GM10847 (cell line): Measurements from ENCODE around the gene MCCD1.

Source experiments
- POLR2A ChIP-seq: IDR thresholded peaks from 2 replicates; pipeline ENCODE4 v1.6.1; 2011; ENCODE audit not compliant: insufficient read length; ENCODE audit errors: extremely low read depth

MCCD1 gene

DNA sequence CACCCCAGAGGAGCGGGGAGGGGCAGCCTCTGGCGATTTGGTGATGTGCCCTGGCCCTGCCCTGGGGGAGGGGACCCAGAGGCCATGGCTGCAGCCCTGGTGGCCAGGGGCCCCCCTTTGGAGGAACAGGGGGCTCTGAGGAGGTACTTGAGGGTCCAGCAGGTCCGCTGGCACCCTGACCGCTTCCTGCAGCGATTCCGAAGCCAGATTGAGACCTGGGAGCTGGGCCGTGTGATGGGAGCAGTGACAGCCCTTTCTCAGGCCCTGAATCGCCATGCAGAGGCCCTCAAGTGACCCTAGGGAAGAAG lies 29.5 kb downstream of the MCCD1 start:
- TF ChIP-seq POLR2A, result no peak

DNA sequence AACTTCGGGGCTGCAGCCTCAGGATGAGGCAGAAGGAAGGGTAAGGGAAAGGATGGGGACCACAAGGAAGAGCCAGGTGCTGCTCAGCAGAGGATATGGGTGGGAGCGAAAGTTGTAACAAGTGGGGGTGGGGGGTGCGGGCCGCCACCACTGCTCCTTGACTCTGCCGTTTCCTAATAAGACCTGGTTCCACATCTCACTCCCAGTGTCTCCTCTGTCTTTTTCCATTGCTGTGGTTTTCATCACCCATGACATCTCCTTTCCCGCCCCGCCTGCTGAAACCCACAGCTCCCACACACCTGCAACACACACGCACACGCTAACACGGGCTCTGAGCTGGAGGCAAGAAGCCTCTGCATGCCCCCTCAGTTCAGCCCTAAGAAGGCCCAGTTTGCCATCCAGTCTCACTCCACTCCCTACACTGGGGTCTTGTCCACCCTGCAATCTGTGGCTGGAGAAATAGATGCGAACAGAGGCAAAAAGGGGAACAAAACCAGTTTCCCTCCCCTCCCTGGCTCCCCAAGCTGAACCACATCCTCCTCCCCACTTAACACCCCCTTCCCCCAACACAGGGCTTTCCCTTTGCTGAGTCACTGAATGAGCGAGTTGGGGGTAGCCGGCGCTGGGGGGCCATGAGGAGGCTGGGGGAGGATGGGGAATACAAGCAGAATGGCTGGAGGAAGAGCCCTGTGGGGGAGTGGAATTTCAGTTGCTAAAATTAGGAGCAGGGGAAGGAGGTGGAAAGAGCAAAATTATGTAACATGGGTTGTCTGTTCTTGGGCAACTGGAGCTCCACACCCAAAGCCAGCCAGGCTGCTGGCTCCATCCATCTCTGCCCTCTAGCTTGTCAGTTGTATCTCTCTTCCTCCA lies 30.1 kb downstream of the MCCD1 start:
- peak; percentile 35 for TF ChIP-seq POLR2A

DNA sequence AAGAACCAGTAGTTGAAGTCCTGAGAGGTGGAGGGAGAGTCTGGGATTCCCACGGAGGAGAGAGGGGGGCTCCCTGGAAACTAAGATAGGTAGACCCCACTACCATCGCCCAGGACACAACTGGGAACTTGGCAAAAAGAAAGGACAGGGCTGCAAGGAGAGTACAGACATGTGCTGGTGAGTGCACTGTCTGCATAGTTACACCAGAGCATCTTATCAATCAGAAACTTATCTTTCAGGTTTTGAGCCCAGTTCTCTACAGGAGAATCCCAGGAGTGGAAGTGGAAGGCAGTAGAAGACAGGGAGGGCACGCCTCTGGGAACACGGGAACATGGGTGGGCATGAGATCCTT lies 30.8 kb downstream of the MCCD1 start:
- TF ChIP-seq POLR2A, result no peak

DNA sequence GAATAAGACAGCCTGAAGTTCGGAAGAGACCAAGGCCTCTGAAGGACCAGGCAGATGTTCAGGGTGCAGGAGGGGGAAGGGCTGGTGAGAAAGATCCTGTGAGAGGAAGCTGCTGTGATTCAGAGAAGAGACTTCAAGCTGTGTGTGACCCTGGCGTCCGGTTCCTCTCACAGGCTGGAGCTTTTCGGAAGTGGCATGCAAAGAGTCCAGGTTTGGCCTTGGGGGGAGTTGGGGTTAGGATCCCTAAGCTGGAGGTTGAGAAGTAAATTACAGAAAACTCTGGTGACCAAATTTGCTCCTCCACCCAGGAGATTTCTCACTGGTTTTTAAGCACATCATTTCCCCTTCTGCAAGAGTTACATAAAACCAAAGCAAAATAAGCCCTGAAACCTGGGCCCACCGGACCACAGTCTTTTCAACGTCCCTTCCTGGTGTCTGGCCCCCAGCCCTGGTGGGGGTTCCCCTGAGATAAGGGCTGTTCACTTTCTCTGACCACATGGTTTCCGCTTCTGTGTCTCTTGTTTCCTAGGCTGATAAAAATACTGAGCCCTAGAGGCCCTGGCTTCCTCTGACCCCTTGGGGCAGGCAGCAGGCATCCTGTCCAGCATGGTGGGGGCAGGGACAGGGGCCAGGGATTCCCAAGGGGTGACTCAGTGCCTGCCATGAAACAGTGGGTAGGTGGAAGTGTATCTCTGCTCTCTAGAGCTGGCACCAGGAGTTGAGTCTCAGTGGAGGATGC lies 31.4 kb downstream of the MCCD1 start:
- no peak for TF ChIP-seq POLR2A

DNA sequence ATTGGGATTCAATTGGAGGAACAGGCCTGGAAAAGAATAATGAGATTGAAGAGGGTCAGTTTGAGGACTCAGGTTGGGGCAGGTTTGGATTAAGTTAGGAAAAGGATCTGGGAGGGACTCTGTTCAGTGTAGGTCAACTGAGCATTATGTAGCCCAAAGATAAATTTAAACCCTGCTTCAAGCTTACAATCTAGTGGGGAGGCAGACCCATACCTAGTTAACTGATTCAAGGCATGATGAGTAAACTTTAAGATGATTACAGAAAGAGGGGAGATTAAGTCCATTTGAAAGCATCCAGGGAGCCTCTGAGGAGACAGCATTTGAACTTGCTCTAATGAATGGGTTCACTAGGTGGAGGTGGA lies 31.9 kb downstream of the MCCD1 start:
- TF ChIP-seq POLR2A, result no peak

DNA sequence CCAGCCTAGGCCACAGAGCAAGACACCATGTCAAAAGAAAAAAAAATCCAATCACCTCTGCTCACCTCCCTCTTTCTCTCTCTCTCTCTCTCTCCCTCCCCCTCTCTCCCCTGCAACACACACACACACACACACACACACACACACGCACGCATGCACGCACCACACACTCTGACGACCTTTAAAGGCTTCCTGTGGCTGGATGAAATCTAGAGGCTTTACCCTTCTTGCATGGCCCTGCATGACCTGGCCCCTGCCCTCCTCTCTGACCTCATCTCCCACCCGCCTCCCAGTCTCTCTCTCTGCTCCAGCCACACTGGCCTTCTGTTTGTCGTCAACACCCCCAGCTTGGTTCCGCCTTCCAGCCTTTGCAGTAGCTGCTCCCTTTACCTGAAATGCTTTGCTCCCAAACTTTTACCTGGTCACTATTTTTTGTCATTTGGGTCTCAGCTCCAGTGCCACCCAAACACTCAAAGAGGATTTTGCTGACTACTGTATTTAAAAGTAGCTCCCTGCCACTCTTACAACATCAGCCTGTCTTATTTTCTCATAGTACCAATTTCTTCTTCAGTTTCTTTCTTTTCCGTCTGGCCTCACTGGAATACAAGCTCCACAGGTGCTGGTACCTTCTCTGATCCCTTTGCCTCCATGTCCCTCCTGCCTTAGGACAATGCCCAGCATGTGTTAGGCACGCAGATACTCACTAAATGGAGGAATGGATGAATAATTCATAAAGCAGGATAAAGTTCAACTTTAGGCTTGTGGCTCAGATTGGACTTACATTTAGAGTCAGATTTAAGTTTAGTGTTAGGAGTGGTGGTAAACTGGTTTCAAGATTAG lies 39.0 kb downstream of the MCCD1 start:
- TF ChIP-seq POLR2A, result no peak

DNA sequence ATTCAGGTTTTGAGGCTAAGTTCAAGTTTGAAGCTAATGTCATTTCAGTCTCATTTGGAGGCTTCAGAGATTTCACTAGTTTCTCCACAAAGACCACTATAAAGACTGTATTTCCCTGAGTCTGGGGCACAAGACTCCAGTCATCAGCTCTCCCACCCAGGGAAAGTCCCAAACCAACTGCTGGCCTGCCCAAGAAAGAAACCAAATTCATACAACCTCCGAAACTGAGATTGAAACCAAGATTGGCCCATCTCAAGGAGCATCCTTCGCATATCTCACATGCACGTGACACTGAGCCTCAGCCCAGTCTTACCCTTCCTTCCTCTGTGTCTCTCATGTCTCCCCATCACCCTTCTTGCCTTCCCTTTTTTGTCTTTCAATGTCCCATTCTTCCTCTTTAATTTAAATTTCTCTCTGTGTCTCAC lies 39.8 kb downstream of the MCCD1 start:
- no peak for TF ChIP-seq POLR2A

DNA sequence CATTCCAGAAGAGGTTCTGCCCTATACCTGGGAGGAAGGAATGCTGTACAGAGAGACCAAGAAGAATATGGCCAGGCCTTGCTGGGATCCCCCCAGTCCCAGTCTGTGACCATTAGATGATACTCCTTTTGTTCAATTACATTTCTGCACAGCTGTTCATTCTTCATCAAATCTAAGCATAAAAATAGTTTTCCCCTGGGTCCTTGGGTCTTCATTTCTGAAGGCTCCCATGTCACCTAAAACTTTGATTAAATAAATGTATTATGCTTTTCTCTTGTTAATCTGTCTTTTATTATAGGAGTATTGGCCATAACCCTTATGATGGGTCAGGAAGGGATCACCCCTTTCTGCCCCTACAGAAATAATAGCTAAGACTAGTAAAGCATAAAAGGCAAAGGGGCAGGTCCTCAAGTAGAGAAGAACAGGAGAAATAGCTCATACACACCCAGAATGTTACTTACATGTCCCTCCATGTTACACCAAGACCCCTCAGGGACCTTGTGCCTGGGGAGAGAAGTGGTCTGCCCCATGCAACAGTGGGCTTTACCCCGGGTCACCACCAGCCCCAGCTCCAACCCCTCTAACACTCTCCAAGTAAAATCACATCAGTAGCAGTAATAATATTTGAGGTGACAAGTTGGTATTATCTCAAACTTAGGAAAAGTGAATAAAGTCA lies 41.2 kb downstream of the MCCD1 start:
- TF ChIP-seq POLR2A, result no peak

DNA sequence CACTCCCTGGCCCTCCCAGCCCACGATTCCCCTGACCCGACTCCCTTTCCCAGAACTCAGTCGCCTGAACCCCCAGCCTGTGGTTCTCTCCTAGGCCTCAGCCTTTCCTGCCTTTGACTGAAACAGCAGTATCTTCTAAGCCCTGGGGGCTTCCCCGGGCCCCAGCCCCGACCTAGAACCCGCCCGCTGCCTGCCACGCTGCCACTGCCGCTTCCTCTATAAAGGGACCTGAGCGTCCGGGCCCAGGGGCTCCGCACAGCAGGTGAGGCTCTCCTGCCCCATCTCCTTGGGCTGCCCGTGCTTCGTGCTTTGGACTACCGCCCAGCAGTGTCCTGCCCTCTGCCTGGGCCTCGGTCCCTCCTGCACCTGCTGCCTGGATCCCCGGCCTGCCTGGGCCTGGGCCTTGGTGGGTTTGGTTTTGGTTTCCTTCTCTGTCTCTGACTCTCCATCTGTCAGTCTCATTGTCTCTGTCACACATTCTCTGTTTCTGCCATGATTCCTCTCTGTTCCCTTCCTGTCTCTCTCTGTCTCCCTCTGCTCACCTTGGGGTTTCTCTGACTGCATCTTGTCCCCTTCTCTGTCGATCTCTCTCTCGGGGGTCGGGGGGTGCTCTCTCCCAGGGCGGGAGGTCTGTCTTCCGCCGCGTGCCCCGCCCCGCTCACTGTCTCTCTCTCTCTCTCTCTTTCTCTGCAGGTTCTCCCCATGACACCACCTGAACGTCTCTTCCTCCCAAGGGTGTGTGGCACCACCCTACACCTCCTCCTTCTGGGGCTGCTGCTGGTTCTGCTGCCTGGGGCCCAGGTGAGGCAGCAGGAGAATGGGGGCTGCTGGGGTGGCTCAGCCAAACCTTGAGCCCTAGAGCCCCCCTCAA lies 43.5 kb downstream of the MCCD1 start, which contains the start of gene LTA:
Gene LTA (plus strand): TSS at position 249 of the 871 bp plus-strand sequence. CDS start 454 bp downstream, at position 703.
- peak; percentile 69 for TF ChIP-seq POLR2A

DNA sequence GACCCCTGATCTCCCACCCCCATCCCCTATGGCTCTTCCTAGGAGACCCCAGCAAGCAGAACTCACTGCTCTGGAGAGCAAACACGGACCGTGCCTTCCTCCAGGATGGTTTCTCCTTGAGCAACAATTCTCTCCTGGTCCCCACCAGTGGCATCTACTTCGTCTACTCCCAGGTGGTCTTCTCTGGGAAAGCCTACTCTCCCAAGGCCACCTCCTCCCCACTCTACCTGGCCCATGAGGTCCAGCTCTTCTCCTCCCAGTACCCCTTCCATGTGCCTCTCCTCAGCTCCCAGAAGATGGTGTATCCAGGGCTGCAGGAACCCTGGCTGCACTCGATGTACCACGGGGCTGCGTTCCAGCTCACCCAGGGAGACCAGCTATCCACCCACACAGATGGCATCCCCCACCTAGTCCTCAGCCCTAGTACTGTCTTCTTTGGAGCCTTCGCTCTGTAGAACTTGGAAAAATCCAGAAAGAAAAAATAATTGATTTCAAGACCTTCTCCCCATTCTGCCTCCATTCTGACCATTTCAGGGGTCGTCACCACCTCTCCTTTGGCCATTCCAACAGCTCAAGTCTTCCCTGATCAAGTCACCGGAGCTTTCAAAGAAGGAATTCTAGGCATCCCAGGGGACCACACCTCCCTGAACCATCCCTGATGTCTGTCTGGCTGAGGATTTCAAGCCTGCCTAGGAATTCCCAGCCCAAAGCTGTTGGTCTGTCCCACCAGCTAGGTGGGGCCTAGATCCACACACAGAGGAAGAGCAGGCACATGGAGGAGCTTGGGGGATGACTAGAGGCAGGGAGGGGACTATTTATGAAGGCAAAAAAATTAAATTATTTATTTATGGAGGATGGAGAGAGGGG lies 44.7 kb downstream of the MCCD1 start:
- TF ChIP-seq POLR2A, result no peak

DNA sequence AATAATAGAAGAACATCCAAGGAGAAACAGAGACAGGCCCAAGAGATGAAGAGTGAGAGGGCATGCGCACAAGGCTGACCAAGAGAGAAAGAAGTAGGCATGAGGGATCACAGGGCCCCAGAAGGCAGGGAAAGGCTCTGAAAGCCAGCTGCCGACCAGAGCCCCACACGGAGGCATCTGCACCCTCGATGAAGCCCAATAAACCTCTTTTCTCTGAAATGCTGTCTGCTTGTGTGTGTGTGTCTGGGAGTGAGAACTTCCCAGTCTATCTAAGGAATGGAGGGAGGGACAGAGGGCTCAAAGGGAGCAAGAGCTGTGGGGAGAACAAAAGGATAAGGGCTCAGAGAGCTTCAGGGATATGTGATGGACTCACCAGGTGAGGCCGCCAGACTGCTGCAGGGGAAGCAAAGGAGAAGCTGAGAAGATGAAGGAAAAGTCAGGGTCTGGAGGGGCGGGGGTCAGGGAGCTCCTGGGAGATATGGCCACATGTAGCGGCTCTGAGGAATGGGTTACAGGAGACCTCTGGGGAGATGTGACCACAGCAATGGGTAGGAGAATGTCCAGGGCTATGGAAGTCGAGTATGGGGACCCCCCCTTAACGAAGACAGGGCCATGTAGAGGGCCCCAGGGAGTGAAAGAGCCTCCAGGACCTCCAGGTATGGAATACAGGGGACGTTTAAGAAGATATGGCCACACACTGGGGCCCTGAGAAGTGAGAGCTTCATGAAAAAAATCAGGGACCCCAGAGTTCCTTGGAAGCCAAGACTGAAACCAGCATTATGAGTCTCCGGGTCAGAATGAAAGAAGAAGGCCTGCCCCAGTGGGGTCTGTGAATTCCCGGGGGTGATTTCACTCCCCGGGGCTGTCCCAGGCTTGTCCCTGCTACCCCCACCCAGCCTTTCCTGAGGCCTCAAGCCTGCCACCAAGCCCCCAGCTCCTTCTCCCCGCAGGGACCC lies 45.6 kb downstream of the MCCD1 start:
- TF ChIP-seq POLR2A, result no peak

DNA sequence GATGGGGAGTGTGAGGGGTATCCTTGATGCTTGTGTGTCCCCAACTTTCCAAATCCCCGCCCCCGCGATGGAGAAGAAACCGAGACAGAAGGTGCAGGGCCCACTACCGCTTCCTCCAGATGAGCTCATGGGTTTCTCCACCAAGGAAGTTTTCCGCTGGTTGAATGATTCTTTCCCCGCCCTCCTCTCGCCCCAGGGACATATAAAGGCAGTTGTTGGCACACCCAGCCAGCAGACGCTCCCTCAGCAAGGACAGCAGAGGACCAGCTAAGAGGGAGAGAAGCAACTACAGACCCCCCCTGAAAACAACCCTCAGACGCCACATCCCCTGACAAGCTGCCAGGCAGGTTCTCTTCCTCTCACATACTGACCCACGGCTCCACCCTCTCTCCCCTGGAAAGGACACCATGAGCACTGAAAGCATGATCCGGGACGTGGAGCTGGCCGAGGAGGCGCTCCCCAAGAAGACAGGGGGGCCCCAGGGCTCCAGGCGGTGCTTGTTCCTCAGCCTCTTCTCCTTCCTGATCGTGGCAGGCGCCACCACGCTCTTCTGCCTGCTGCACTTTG lies 46.7 kb downstream of the MCCD1 start, which contains the start of gene TNF:
Gene TNF (plus strand): TSS at position 231 of the 567 bp plus-strand sequence. CDS start 177 bp downstream, at position 408.
- TF ChIP-seq POLR2A, result peak; percentile 99
